ENCODE results near the gene DPAGT1. TPM values are rescaled to one million over a fixed set of nuclear protein-coding genes. Genes with fewer than 3 reads are reported as not detected.

DPAGT1 gene
- total RNA-seq, 1 experiment from 2014 or later = 45.1 TPM

DNA sequence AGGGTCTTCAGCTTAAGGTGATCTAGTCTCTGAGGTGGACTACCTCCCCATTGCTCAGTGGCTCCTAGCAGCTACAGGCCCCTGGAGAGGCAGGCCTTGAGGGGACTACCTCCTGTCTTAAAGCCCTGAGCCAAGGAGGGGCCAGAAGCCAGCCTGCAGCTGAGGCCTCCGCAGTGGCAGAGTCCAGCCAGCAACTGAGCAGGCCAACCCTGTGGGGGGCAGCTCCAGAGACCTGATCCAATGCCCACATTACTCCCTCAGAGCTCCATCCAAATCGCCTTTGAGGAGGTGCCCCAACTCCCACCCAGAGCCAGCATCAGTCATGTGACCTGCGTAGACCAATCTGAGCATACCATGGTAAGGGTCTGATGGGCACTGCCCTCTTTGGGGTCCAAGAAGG lies 8.2 kb upstream of the DPAGT1 start:
- ATAC-seq (no peak), DNase-seq (ENCODE audit: low read depth, low spot score) (no peak)
- H3K27ac ChIP-seq (ENCODE audit: low read depth, low read length) = no peak overlapping the region
- no peak overlapping the region for H2AFZ ChIP-seq (ENCODE audit: low read depth, low read length, poor library complexity, severe bottlenecking)
- peaks cover 6% of the 10 kb centered on the region; the same call in 1 of the 2 replicates for H3K79me2 ChIP-seq (ENCODE audit: insufficient read depth, low read length)
- H3K9me2 ChIP-seq (ENCODE audit: insufficient read depth) = no peaks in the 10 kb centered on the region
- RAD21 ChIA-PET (ENCODE audit: low non-redundant PET in 1 of 2, low total read pairs in 2 of 2, uncharacterized antibody in 2 of 2, unreplicated experiment in 2 of 2) = interaction anchor here in 1 of 2 experiments (0.6 kb wide), 1 partner anchor 294 kb away, joined by 3 read pairs; no protein-coding TSS in a partner anchor
- intact Hi-C loops (cut with micrococcal nuclease) = loop anchor here (10.0 kb wide), 1 partner anchor 185 kb away; no protein-coding TSS in a partner anchor
- H3K36me3 ChIP-seq (ENCODE audit: control insufficient read depth in 1 of 2, insufficient read depth in 2 of 2, low read length in 2 of 2) = peaks cover 6 to 18% of the 10 kb centered on the region in 2 experiments; a peak in 2 of 4 replicates
- no peak overlapping the region for H3K9ac ChIP-seq (ENCODE audit: low read length)
- POLR2A ChIA-PET = interaction anchor here (1.8 kb wide), 1 partner anchor 11 kb away, joined by 14 read pairs; the partner anchor contains the start of gene HINFP
- no peaks in the 10 kb centered on the region for H4K20me1 ChIP-seq (ENCODE audit: insufficient read depth)
- no peak overlapping the region for H3K4me3 ChIP-seq (replicated peaks in 1 of 2; ENCODE audit: low read depth in 1 of 2, low read length in 2 of 2)
- no peaks in the 10 kb centered on the region for H3K9me3 ChIP-seq (ENCODE audit: control insufficient read depth in 1 of 2, insufficient read depth in 1 of 2, low read depth in 1 of 2, low read length in 2 of 2)
- CTCF ChIA-PET = no interaction called here
- BruUV-seq (replicated peaks) = no TSS peak
- no peaks in the 10 kb centered on the region for H3K27me3 ChIP-seq (ENCODE audit: insufficient read depth, low read length)
- TF ChIP-seq SIN3A (IDR thresholded peaks at IDR 0.05; ENCODE audit: low read depth) = no peak
- H3K4me1 ChIP-seq (ENCODE audit: control insufficient read depth in 1 of 2, insufficient read depth in 2 of 2, low read length in 2 of 2) = peaks cover 16 to 31% of the 10 kb centered on the region in 2 experiments
- no peak overlapping the region for H3K4me2 ChIP-seq (ENCODE audit: low read length)

GRCh38 chr11:119108857-119109221 lies 7.2 kb upstream of the DPAGT1 start:
- Histone ChIP-seq H3K4me2 (ENCODE audit: low read length) (peak overlapping the region; percentile 97), H3K36me3 (ENCODE audit: control insufficient read depth in 1 of 2, insufficient read depth in 2 of 2, low read length in 2 of 2) (peaks cover 0 to 12% of the 10 kb centered on the region in 2 experiments; a peak in 2 of 4 replicates), H3K27ac (ENCODE audit: low read depth, low read length) (no peak overlapping the region), H3K9me3 (ENCODE audit: control insufficient read depth in 1 of 2, insufficient read depth in 1 of 2, low read depth in 1 of 2, low read length in 2 of 2) (no peaks in the 10 kb centered on the region), H3K79me2 (ENCODE audit: insufficient read depth, low read length) (peaks cover 6% of the 10 kb centered on the region; the same call in 1 of the 2 replicates), H2AFZ (ENCODE audit: low read depth, low read length, poor library complexity, severe bottlenecking) (no peak overlapping the region), H3K9ac (ENCODE audit: low read length) (no peak overlapping the region), H4K20me1 (ENCODE audit: insufficient read depth) (no peaks in the 10 kb centered on the region), H3K27me3 (ENCODE audit: insufficient read depth, low read length) (no peaks in the 10 kb centered on the region), H3K4me1 (ENCODE audit: control insufficient read depth in 1 of 2, insufficient read depth in 2 of 2, low read length in 2 of 2) (peaks cover 23 to 33% of the 10 kb centered on the region in 2 experiments), H3K9me2 (ENCODE audit: insufficient read depth) (no peaks in the 10 kb centered on the region), H3K4me3 (replicated peaks in 1 of 2; ENCODE audit: low read depth in 1 of 2, low read length in 2 of 2) (peak overlapping the region; percentile 72 to 85)
- BruUV-seq (replicated peaks) = no TSS peak
- TF ChIP-seq SIN3A (IDR thresholded peaks at IDR 0.05; ENCODE audit: low read depth) (no peak), ZNF274 (IDR thresholded peaks at IDR 0.05; ENCODE audit: low read depth, low read length) (no peak), FOSL1 (IDR thresholded peaks at IDR 0.05; ENCODE audit: low read depth) (no peak), YY1 (IDR thresholded peaks at IDR 0.05; ENCODE audit: extremely low read depth, insufficient replicate concordance, low read depth, low read length) (no peak), MAX (IDR thresholded peaks at IDR 0.05) (no peak), CEBPB (IDR thresholded peaks at IDR 0.05; ENCODE audit: low read depth) (no peak), ELF1 (IDR thresholded peaks at IDR 0.05; ENCODE audit: borderline replicate concordance, low read depth) (no peak)
- TF ChIP-seq, protein P1, sequence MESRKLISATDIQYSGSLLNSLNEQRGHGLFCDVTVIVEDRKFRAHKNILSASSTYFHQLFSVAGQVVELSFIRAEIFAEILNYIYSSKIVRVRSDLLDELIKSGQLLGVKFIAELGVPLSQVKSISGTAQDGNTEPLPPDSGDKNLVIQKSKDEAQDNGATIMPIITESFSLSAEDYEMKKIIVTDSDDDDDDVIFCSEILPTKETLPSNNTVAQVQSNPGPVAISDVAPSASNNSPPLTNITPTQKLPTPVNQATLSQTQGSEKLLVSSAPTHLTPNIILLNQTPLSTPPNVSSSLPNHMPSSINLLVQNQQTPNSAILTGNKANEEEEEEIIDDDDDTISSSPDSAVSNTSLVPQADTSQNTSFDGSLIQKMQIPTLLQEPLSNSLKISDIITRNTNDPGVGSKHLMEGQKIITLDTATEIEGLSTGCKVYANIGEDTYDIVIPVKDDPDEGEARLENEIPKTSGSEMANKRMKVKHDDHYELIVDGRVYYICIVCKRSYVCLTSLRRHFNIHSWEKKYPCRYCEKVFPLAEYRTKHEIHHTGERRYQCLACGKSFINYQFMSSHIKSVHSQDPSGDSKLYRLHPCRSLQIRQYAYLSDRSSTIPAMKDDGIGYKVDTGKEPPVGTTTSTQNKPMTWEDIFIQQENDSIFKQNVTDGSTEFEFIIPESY (IDR thresholded peaks at IDR 0.05; ENCODE audit: extremely low read depth, insufficient replicate concordance, low read length) = no peak
- ChIA-PET CTCF (no interaction called here), POLR2A (interaction anchor here (1.8 to 3.5 kb wide), 2 partner anchors 12 to 13 kb away, joined by 14 to 23 read pairs; partner anchors contain the start of gene HINFP), RAD21 (ENCODE audit: low non-redundant PET in 1 of 2, low total read pairs in 2 of 2, uncharacterized antibody in 2 of 2, unreplicated experiment in 2 of 2) (no interaction called here)
- ATAC-seq = no peak
- no peak for DNase-seq (ENCODE audit: low read depth, low spot score)
- intact Hi-C loops (cut with micrococcal nuclease) = loop anchor here (10.0 kb wide), 1 partner anchor 186 kb away; no protein-coding TSS in a partner anchor
